Mucosa of rectum (tissue), 2 donors: ENCODE measurements around the gene LRMDA.

Experiments
- H3K27ac ChIP-seq, 2 donors: one replicate each; pipeline ENCODE4 v1.7.0; 2013; ENCODE audit warnings: inconsistent platforms in 2 of 2, low read depth in 2 of 2, low read length in 2 of 2
- H3K27me3 ChIP-seq, 2 donors: one replicate each; pipeline ENCODE4 v1.7.0; 2013; ENCODE audit warnings: low read length in 2 of 2; ENCODE audit not compliant: control insufficient read depth in 2 of 2, insufficient read depth in 2 of 2
- H3K36me3 ChIP-seq, 2 donors: one replicate each; pipeline ENCODE4 v1.7.0; 2013; ENCODE audit warnings: low read length in 2 of 2; ENCODE audit not compliant: control insufficient read depth in 2 of 2, insufficient read depth in 2 of 2
- H3K4me1 ChIP-seq, 2 donors: one replicate each; pipeline ENCODE4 v1.7.0; 2013; ENCODE audit warnings: low read length in 2 of 2, mild to moderate bottlenecking in 1 of 2; ENCODE audit not compliant: control insufficient read depth in 2 of 2, insufficient read depth in 2 of 2
- H3K4me3 ChIP-seq, 2 donors: one replicate each; pipeline ENCODE4 v1.7.0; 2013; ENCODE audit warnings: low read length in 2 of 2
- H3K9ac ChIP-seq, 2 donors: one replicate each; pipeline ENCODE4 v1.7.0; 2013; ENCODE audit warnings: low read length in 2 of 2, low read depth in 1 of 2, mild to moderate bottlenecking in 1 of 2
- H3K9me3 ChIP-seq, 2 donors: one replicate each; pipeline ENCODE4 v1.7.0; 2013; ENCODE audit warnings: low read length in 2 of 2; ENCODE audit not compliant: control insufficient read depth in 2 of 2
- donor health status: healthy.
- donor health status: Normal muscosa, but diverticular disease.

LRMDA gene

DNA sequence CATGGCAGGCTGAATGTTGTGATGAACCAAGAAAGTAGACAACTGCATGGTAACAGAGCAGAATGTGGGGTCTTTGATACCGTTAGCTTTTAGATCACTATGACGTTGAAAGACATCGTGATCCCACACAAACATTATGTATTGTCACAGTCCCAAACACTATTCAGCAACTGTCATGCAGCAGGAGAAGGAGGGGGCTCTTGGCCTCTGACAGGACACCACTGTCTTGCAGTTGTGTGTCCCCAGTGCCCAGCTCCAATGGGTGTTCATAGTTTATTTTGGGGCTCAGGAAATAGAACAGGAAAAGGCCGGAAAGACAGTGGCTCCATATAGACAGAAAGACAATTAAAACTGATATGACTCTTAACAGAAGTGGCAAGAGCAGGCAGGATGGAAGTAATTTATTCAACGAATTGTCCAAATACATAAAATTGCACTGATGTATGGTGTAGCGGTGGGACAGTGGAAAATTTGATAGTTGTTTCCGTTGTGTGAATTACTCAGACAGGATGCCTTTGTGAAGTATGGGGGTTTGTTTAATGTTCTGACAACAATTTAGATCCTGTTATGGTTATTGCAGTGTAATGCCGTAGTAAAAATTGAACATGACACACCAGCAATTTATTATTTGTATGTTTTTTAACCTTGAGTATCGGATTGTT is 292.0 kb downstream of the LRMDA start:
- Histone ChIP-seq H3K4me1 (no peaks in the 10 kb centered on the region), H3K9ac (no peak overlapping the region), H3K4me3 (no peak overlapping the region), H3K9me3 (no peaks in the 10 kb centered on the region), H3K27ac (no peak overlapping the region), H3K27me3 (no peaks in the 10 kb centered on the region), H3K36me3 (no peaks in the 10 kb centered on the region)

DNA sequence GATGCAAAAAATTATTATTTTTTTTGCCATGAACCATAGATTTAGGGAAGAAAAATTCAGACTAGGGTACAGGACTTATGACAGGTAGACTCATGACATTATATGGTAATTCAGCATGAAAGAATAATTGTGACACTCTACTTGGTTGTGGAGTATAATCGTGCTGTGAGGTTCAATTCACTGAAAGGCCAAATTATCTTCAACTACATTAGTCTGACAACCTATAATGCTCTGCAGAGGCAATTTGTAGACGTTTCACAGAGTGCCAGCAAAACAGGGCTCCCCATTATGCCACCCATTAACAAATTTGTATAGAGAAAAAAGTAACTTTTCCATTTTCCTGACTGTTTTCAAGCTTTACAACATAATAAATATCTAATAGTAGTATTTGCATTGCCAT is 292.6 kb downstream of the LRMDA start:
- no peak overlapping the region for H3K9ac ChIP-seq
- no peak overlapping the region for H3K27ac ChIP-seq
- H3K4me3 ChIP-seq: no peak overlapping the region
- H3K36me3 ChIP-seq: no peaks in the 10 kb centered on the region
- no peaks in the 10 kb centered on the region for H3K4me1 ChIP-seq
- no peaks in the 10 kb centered on the region for H3K27me3 ChIP-seq
- no peaks in the 10 kb centered on the region for H3K9me3 ChIP-seq

DNA sequence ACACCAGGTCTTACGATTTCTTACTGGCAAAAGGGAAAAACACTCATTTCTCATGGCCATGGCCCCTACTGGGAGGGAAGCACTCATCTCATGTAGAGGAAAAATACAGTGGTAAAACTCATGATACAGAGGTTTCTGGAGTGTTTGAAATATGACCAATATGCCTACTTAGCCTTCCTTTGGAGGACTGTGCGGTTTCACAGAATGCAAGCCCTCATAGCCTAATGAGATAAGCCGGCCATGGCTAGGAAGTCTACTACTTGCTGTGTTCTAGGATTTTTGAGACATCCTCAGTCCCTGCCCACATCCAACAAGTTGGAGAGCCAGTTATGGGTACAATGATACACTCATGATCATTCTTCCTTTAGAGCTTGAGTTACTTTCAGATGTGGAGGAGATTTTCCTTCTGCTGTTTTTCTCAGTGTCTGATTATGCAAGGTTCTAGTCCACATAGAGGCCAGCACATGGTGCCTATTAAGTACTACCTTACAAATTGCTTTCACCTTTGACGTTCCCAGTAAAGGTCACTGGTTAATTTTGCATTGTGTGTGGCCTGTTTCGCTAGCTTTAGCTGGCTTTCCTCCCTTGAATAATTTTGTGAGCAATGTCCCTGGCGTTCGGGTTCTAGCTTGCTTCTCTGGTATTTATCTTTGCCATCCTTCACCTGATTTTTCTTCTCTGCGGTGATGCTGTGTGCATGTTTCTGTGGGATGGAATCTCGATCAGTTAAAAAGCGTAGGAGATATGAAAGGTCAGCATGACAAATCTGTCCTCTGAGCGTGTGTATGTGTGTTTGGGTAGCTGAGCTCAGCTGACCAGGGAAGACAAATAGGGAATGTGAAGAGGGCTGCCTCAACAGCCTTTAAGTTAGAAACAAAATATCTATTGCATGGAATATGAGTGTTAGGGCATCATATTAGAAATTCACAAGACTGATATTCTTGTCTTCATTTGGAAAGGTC is 295.4 kb downstream of the LRMDA start:
- Histone ChIP-seq H3K9ac (no peak overlapping the region), H3K9me3 (no peaks in the 10 kb centered on the region), H3K4me1 (no peaks in the 10 kb centered on the region), H3K36me3 (no peaks in the 10 kb centered on the region), H3K4me3 (no peak overlapping the region), H3K27me3 (no peaks in the 10 kb centered on the region), H3K27ac (no peak overlapping the region)

DNA sequence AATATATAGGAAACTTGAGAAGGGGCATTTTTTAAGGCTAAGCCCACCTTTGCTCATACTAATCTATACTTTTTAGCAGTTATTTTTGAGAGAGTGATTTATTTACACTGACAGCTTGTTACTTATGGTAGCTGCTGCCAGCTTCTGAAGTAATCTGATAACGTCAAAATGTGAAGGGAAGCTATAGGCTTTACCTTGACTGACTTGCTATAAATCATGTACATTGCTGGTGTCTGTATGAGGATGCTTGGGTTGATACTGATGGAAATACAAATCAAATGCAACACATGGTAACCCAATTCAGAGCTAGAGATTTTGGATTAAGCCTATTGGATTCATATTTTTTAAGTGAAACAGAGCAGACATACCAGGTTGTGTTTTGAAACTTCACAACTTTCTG is 299.4 kb downstream of the LRMDA start:
- no peaks in the 10 kb centered on the region for H3K36me3 ChIP-seq

DNA sequence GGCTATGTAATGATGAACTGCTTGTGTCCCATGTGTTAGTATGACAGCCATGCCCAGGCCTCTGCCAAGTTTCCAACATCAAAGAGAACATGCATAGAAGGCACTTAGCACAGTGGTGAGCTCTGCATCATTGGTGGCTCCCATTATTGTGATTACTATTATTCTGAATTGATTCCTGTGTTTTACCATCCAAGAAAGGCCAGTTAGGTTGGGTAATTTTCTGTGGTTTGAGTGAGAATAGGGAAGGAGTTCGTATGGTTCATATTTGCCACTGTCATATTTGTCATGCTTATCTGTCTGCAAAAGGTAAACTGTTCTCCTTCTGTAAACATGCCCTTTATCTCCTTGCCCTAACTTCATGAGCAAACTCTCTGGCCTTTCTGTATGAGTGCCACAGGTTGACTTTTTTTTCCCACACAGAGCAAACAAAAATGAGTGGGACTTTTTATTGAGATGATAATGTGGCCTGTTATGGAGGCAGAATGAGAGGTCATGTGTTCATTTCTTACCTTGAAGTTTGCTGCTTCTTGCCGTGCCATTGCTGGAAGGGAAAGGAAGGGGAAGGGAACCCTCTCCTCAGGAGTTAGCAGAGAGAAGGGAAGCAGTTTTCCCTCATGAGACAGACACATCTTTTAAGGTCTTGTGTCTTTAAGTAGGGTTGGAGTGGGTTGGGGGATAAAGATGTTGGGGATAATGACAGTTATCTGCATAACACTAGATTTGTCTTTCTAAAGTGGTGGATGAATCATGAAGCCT is 301.9 kb downstream of the LRMDA start:
- H3K9ac ChIP-seq: no peak overlapping the region
- H3K27ac ChIP-seq: no peak overlapping the region
- H3K4me1 ChIP-seq: peaks cover 0 to 4% of the 10 kb centered on the region in 2 donors
- no peak overlapping the region for H3K4me3 ChIP-seq
- H3K36me3 ChIP-seq: no peaks in the 10 kb centered on the region
- H3K27me3 ChIP-seq: no peaks in the 10 kb centered on the region
- H3K9me3 ChIP-seq: no peaks in the 10 kb centered on the region

More for the DNA sequence above, 299.4 kb downstream of the LRMDA start:
- H3K4me1 ChIP-seq: peaks cover 0 to 4% of the 10 kb centered on the region in 2 donors
- H3K27me3 ChIP-seq: no peaks in the 10 kb centered on the region
- no peak overlapping the region for H3K27ac ChIP-seq
- H3K9me3 ChIP-seq: no peaks in the 10 kb centered on the region
- no peak overlapping the region for H3K4me3 ChIP-seq
- H3K9ac ChIP-seq: no peak overlapping the region

DNA sequence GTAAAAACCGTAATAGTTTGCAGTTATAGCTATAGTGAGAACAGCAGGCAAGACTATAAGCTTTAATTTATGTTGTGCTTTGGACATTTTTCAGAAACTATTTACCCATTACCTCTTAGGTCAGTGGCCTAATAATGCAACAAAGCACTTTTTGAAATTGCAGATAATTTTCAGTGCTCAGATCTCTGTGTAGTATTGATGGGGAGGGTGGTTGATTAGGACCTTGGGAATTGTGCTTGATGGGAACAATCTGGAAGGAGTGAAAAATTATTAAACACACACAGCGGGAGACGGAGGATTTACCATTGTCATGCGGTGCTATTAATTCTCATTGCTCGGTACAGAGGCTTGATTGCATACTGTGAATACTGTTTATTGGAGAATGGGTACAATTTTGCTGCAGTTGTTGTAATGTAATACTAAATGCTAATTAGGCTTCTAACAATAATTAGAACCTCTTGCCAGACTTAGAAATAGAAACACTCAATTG is 304.8 kb downstream of the LRMDA start:
- H3K36me3 ChIP-seq: no peaks in the 10 kb centered on the region

DNA sequence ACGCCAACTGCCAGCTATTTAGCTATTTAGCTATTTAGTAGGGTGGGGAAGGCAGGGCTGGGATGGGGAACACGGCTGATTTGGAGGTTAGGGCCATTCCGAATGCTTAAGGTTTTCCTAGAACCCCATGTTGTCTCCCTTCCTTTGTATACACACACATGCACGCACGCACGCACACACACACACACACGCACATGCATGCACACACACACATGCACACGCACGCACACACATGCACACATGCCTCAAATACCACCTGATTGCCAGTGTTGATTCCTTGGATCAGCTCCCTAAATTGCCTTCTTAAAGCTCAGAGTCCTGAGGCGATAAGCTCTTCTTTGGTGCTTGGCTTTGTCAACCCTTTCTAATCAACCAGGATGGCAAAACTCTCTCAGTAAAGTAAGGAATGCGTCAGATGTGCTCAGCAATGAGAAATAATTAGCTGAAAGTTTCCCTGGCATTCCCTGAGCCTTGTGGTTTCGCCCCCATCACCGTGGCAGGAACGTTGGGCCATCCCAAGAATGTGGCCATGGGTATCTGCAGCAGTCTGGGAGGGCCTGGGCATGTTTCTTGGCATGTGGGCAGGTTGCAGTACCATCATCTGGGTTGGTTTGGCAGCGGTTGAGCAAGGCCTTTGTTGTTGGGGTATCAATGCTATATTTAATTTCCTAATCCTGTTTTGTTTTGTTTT is 305.6 kb downstream of the LRMDA start:
- H3K4me1 ChIP-seq: peaks cover 0 to 4% of the 10 kb centered on the region in 2 donors
- no peaks in the 10 kb centered on the region for H3K9me3 ChIP-seq
- H3K27me3 ChIP-seq: no peaks in the 10 kb centered on the region
- H3K27ac ChIP-seq: no peak overlapping the region
- no peaks in the 10 kb centered on the region for H3K36me3 ChIP-seq
- no peak overlapping the region for H3K9ac ChIP-seq
- no peak overlapping the region for H3K4me3 ChIP-seq

More for the DNA sequence above, 304.8 kb downstream of the LRMDA start:
- Histone ChIP-seq H3K9ac (no peak overlapping the region), H3K27me3 (no peaks in the 10 kb centered on the region), H3K4me1 (peaks cover 0 to 4% of the 10 kb centered on the region in 2 donors), H3K27ac (no peak overlapping the region), H3K9me3 (no peaks in the 10 kb centered on the region), H3K4me3 (no peak overlapping the region)

DNA sequence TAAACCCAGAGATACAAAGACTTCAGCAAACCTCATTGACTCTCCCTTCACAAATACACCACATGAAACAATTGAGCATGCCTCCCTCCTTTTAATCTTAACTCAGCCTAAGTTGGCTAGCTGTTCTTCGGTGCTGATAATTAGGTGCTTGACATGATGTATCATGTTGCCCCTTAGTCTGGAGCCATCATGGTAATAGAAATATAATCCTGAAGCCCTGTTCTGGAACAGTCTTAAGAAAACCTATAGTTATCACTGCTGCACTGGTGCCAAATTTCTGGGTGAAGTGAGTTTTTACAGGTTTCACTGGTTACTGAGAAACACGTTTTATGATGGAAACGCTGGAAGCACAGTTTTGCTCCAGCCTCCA is 306.1 kb downstream of the LRMDA start:
- H3K9ac ChIP-seq: no peak overlapping the region
- no peaks in the 10 kb centered on the region for H3K36me3 ChIP-seq
- H3K4me1 ChIP-seq: peaks cover 0 to 4% of the 10 kb centered on the region in 2 donors
- H3K4me3 ChIP-seq: no peak overlapping the region
- no peaks in the 10 kb centered on the region for H3K9me3 ChIP-seq
- no peak overlapping the region for H3K27ac ChIP-seq
- H3K27me3 ChIP-seq: no peaks in the 10 kb centered on the region

DNA sequence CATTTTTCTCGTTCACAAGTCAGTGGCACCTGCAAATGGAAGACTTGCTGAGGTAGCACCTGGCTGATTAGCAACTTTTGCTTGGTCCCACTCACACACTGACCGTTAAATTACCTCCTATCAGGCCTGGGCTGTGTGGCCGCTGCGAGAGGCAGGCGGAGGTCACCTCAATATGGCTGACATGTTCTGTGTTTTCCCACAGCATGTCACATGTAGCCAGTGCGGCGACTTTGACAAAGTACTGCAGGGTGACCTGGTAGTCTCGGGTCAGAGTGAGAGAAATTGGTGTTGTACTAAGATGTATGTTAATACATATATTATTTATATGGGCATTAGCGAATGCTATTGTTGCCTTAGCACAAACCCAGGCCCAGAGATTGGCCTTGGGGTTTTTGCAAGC is 307.5 kb downstream of the LRMDA start:
- Histone ChIP-seq H3K9ac (no peak overlapping the region), H3K4me1 (no peaks in the 10 kb centered on the region), H3K27ac (no peak overlapping the region), H3K27me3 (no peaks in the 10 kb centered on the region), H3K36me3 (no peaks in the 10 kb centered on the region), H3K4me3 (no peak overlapping the region), H3K9me3 (no peaks in the 10 kb centered on the region)
